HG02981 (cell line): Measurements from ENCODE around the gene OTOA.
"Not testable (repeated sequence)": the region's sequence is repeated elsewhere in the genome, so short reads cannot be mapped to it uniquely, and the experiment has no call there.

Source experiments
- ATAC-seq: cut with Tn5 transposase; IDR thresholded peaks from one replicate; pipeline ENCODE4 v1.9.1; 2021; ENCODE audit warnings: mild to moderate bottlenecking, moderate library complexity; ENCODE audit not compliant: unreplicated experiment

OTOA gene

GRCh38 chr16:21717608-21718007, 53.8 kb downstream of the OTOA start:
- no peak for ATAC-seq

GRCh38 chr16:21719283-21719682, 55.5 kb downstream of the OTOA start:
- no peak for ATAC-seq

- no peak for ATAC-seq
These were observed 56.8 kb downstream of the OTOA start for GRCh38 chr16:21720533-21720932.

GRCh38 chr16:21722771-21723455, 59.1 kb downstream of the OTOA start:
- ATAC-seq, result no peak

- no peak for ATAC-seq
These were observed 59.8 kb downstream of the OTOA start for GRCh38 chr16:21723532-21723931.

- ATAC-seq, result no peak
These were observed 63.6 kb downstream of the OTOA start for GRCh38 chr16:21727344-21727743.

- not testable (repeated sequence) for ATAC-seq
These were observed 67.5 kb downstream of the OTOA start for GRCh38 chr16:21731233-21731632.

GRCh38 chr16:21740637-21741036, 76.9 kb downstream of the OTOA start:
- not testable (repeated sequence) for ATAC-seq

- ATAC-seq, result not testable (repeated sequence)
These were observed 92.7 kb downstream of the OTOA start for GRCh38 chr16:21756192-21757079.

GRCh38 chr16:21757080-21757671, 93.4 kb downstream of the OTOA start:
- peak; percentile 71 for ATAC-seq

- not testable (repeated sequence) for ATAC-seq
These were observed 104.5 kb downstream of the OTOA start for GRCh38 chr16:21768280-21768679.

- not testable (repeated sequence) for ATAC-seq
These were observed 105.0 kb downstream of the OTOA start for GRCh38 chr16:21768810-21769209.

- ATAC-seq, result not testable (repeated sequence)
These were observed 105.5 kb downstream of the OTOA start for GRCh38 chr16:21769284-21769683.

- not testable (repeated sequence) for ATAC-seq
These were observed 106.8 kb downstream of the OTOA start for GRCh38 chr16:21770584-21770983.

GRCh38 chr16:21772547-21773206, 108.9 kb downstream of the OTOA start:
- not testable (repeated sequence) for ATAC-seq

GRCh38 chr16:21773207-21773553, 109.4 kb downstream of the OTOA start:
- ATAC-seq, result not testable (repeated sequence)

GRCh38 chr16:21780525-21780924, 116.8 kb downstream of the OTOA start:
- not testable (repeated sequence) for ATAC-seq

GRCh38 chr16:21790506-21790905, 126.7 kb downstream of the OTOA start:
- ATAC-seq, result not testable (repeated sequence)

- not testable (repeated sequence) for ATAC-seq
These were observed 129.5 kb downstream of the OTOA start for GRCh38 chr16:21793310-21793709.

GRCh38 chr16:21798601-21799000, 134.8 kb downstream of the OTOA start:
- ATAC-seq, result not testable (repeated sequence)
